ENCODE data around the gene ELFN2.

Gene ELFN2

GRCh38 chr22:37435970-37436603, 8.8 kb upstream of the ELFN2 start:
- H3K36me3 ChIP-seq (ENCODE audit: control insufficient read depth, insufficient read depth, low read length, severe bottlenecking): no peaks in the 10 kb centered on the region
- no peak for DNase-seq (ENCODE audit: low read depth)
- peaks cover 47% of the 10 kb centered on the region for H3K27me3 ChIP-seq (replicated peaks; ENCODE audit: control insufficient read depth, insufficient read depth, low read length)
- peaks cover 6% of the 10 kb centered on the region for H3K4me1 ChIP-seq (ENCODE audit: control insufficient read depth, insufficient read depth, low read length)
- H3K9me3 ChIP-seq (ENCODE audit: control insufficient read depth, low read length): peaks cover 37% of the 10 kb centered on the region
- H3K4me3 ChIP-seq (ENCODE audit: low read length): no peak overlapping the region
- H3K9ac ChIP-seq (ENCODE audit: low read length): no peak overlapping the region

GRCh38 chr22:37433786-37434185, 6.5 kb upstream of the ELFN2 start:
- Histone ChIP-seq H3K9ac (ENCODE audit: low read length) (no peak overlapping the region), H3K4me1 (ENCODE audit: control insufficient read depth, insufficient read depth, low read length) (peaks cover 6% of the 10 kb centered on the region), H3K4me3 (ENCODE audit: low read length) (no peak overlapping the region), H3K9me3 (ENCODE audit: control insufficient read depth, low read length) (peaks cover 25% of the 10 kb centered on the region), H3K36me3 (ENCODE audit: control insufficient read depth, insufficient read depth, low read length, severe bottlenecking) (no peaks in the 10 kb centered on the region), H3K27me3 (replicated peaks; ENCODE audit: control insufficient read depth, insufficient read depth, low read length) (peaks cover 46% of the 10 kb centered on the region)
- no peak for DNase-seq (ENCODE audit: low read depth)

- H3K4me3 ChIP-seq (ENCODE audit: low read length): no peak overlapping the region
- peaks cover 46% of the 10 kb centered on the region for H3K27me3 ChIP-seq (replicated peaks; ENCODE audit: control insufficient read depth, insufficient read depth, low read length)
- H3K4me1 ChIP-seq (ENCODE audit: control insufficient read depth, insufficient read depth, low read length): peaks cover 6% of the 10 kb centered on the region
- H3K36me3 ChIP-seq (ENCODE audit: control insufficient read depth, insufficient read depth, low read length, severe bottlenecking): no peaks in the 10 kb centered on the region
- H3K9me3 ChIP-seq (ENCODE audit: control insufficient read depth, low read length): peaks cover 25% of the 10 kb centered on the region
- no peak for DNase-seq (ENCODE audit: low read depth)
- H3K9ac ChIP-seq (ENCODE audit: low read length): no peak overlapping the region
These were observed 5.4 kb upstream of the ELFN2 start for GRCh38 chr22:37432708-37433054.

GRCh38 chr22:37431801-37432707, 4.8 kb upstream of the ELFN2 start:
- DNase-seq (ENCODE audit: low read depth): peak; percentile 74
- Histone ChIP-seq H3K27me3 (replicated peaks; ENCODE audit: control insufficient read depth, insufficient read depth, low read length) (peaks cover 49% of the 10 kb centered on the region), H3K4me3 (ENCODE audit: low read length) (no peak overlapping the region), H3K9me3 (ENCODE audit: control insufficient read depth, low read length) (peaks cover 25% of the 10 kb centered on the region), H3K9ac (ENCODE audit: low read length) (no peak overlapping the region), H3K36me3 (ENCODE audit: control insufficient read depth, insufficient read depth, low read length, severe bottlenecking) (no peaks in the 10 kb centered on the region), H3K4me1 (ENCODE audit: control insufficient read depth, insufficient read depth, low read length) (peaks cover 6% of the 10 kb centered on the region)

GRCh38 chr22:37431366-37431765, 4.1 kb upstream of the ELFN2 start:
- Histone ChIP-seq H3K27me3 (replicated peaks; ENCODE audit: control insufficient read depth, insufficient read depth, low read length) (peaks cover 50% of the 10 kb centered on the region), H3K36me3 (ENCODE audit: control insufficient read depth, insufficient read depth, low read length, severe bottlenecking) (no peaks in the 10 kb centered on the region), H3K4me3 (ENCODE audit: low read length) (no peak overlapping the region), H3K9me3 (ENCODE audit: control insufficient read depth, low read length) (peaks cover 25% of the 10 kb centered on the region), H3K9ac (ENCODE audit: low read length) (no peak overlapping the region), H3K4me1 (ENCODE audit: control insufficient read depth, insufficient read depth, low read length) (peaks cover 6% of the 10 kb centered on the region)
- no peak for DNase-seq (ENCODE audit: low read depth)

- Histone ChIP-seq H3K9me3 (ENCODE audit: control insufficient read depth, low read length) (peaks cover 25% of the 10 kb centered on the region), H3K9ac (ENCODE audit: low read length) (no peak overlapping the region), H3K27me3 (replicated peaks; ENCODE audit: control insufficient read depth, insufficient read depth, low read length) (peaks cover 52% of the 10 kb centered on the region), H3K4me3 (ENCODE audit: low read length) (no peak overlapping the region), H3K36me3 (ENCODE audit: control insufficient read depth, insufficient read depth, low read length, severe bottlenecking) (no peaks in the 10 kb centered on the region), H3K4me1 (ENCODE audit: control insufficient read depth, insufficient read depth, low read length) (peaks cover 6% of the 10 kb centered on the region)
- no peak for DNase-seq (ENCODE audit: low read depth)
These were observed 3.7 kb upstream of the ELFN2 start for GRCh38 chr22:37430941-37431340.

- peaks cover 52% of the 10 kb centered on the region for H3K27me3 ChIP-seq (replicated peaks; ENCODE audit: control insufficient read depth, insufficient read depth, low read length)
- H3K9me3 ChIP-seq (ENCODE audit: control insufficient read depth, low read length): peaks cover 16% of the 10 kb centered on the region
- no peaks in the 10 kb centered on the region for H3K36me3 ChIP-seq (ENCODE audit: control insufficient read depth, insufficient read depth, low read length, severe bottlenecking)
- DNase-seq (ENCODE audit: low read depth): peak; percentile 69
- no peak overlapping the region for H3K4me3 ChIP-seq (ENCODE audit: low read length)
- no peak overlapping the region for H3K9ac ChIP-seq (ENCODE audit: low read length)
- peaks cover 6% of the 10 kb centered on the region for H3K4me1 ChIP-seq (ENCODE audit: control insufficient read depth, insufficient read depth, low read length)
These were observed 1.6 kb upstream of the ELFN2 start for GRCh38 chr22:37428649-37429586.

- no peaks in the 10 kb centered on the region for H3K36me3 ChIP-seq (ENCODE audit: control insufficient read depth, insufficient read depth, low read length, severe bottlenecking)
- peaks cover 6% of the 10 kb centered on the region for H3K4me1 ChIP-seq (ENCODE audit: control insufficient read depth, insufficient read depth, low read length)
- H3K4me3 ChIP-seq (ENCODE audit: low read length): peak overlapping the region; percentile 47
- H3K9ac ChIP-seq (ENCODE audit: low read length): no peak overlapping the region
- peaks cover 52% of the 10 kb centered on the region for H3K27me3 ChIP-seq (replicated peaks; ENCODE audit: control insufficient read depth, insufficient read depth, low read length)
- H3K9me3 ChIP-seq (ENCODE audit: control insufficient read depth, low read length): peaks cover 6% of the 10 kb centered on the region
- no peak for DNase-seq (ENCODE audit: low read depth)
These were observed 694 bp upstream of the ELFN2 start for GRCh38 chr22:37427711-37428635.

GRCh38 chr22:37426706-37427134, 559 bp downstream of the ELFN2 start:
- H3K27me3 ChIP-seq (replicated peaks; ENCODE audit: control insufficient read depth, insufficient read depth, low read length): peaks cover 58% of the 10 kb centered on the region
- no peak overlapping the region for H3K9ac ChIP-seq (ENCODE audit: low read length)
- no peak overlapping the region for H3K4me3 ChIP-seq (ENCODE audit: low read length)
- DNase-seq (ENCODE audit: low read depth): no peak
- H3K4me1 ChIP-seq (ENCODE audit: control insufficient read depth, insufficient read depth, low read length): peaks cover 1% of the 10 kb centered on the region
- H3K36me3 ChIP-seq (ENCODE audit: control insufficient read depth, insufficient read depth, low read length, severe bottlenecking): no peaks in the 10 kb centered on the region
- H3K9me3 ChIP-seq (ENCODE audit: control insufficient read depth, low read length): no peaks in the 10 kb centered on the region
